Kidney tubule cell (primary cell): ENCODE data around the gene OR2T10.
A peak's percentile ranks its signal among the peaks of the same experiment; 100 is the strongest.
"Not testable (repeated sequence)": the region's sequence is repeated elsewhere in the genome, so short reads cannot be mapped to it uniquely, and the experiment has no call there.

ENCODE experiments used
- DNase-seq: peaks from one replicate; pipeline ENCODE4 v3.0.0-alpha.2; 2018; ENCODE audit warnings: low spot score

The OR2T10 gene

DNA sequence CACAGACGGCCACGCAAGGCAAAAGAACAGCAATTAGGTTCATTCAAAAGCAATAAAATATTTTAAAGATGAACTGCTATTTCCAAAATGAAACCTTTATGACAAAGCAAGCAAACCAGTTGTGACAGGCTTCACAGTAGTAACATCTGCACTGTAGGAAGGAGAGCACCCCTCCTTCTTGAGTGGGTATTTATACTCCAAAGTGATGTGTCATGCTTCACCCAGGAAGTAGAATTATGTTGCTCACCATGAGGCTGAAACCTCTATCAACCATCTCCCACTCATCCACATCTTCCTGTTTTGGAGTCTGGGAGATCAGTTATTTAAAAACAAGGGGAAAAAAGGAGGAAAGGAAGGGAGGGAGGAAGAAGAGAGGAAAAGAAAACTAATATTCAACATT lies 885 bp downstream of the OR2T10 start:
- DNase-seq: peak; percentile 54

GRCh38 chr1:248593226-248593625 lies 4.3 kb downstream of the OR2T10 start:
- no peak for DNase-seq

DNA sequence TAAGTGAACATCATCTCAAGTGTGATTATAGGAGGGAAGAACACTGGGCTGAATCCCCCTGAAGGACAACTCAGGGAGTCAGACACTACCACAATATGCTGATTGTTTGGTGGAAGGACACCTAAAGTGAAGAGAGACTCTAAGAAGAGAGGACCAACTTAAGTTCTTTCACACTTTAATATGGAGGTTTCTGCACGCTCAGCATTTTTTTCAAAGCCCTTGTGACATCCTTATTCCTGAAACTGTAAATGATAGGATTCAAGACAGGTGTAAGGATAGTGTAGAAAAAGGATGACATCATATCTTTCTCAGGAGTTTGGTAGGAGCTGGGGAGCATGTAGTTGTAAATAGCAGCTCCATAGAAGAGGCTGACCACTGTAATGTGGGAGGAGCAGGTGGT lies 4.8 kb downstream of the OR2T10 start:
- DNase-seq: no peak

- DNase-seq: no peak
These were observed 7.4 kb downstream of the OR2T10 start for GRCh38 chr1:248590055-248590454.

GRCh38 chr1:248589334-248589733 lies 8.2 kb downstream of the OR2T10 start:
- DNase-seq: no peak

GRCh38 chr1:248585266-248585665 lies 12.2 kb downstream of the OR2T10 start:
- DNase-seq: peak; percentile 11

DNA sequence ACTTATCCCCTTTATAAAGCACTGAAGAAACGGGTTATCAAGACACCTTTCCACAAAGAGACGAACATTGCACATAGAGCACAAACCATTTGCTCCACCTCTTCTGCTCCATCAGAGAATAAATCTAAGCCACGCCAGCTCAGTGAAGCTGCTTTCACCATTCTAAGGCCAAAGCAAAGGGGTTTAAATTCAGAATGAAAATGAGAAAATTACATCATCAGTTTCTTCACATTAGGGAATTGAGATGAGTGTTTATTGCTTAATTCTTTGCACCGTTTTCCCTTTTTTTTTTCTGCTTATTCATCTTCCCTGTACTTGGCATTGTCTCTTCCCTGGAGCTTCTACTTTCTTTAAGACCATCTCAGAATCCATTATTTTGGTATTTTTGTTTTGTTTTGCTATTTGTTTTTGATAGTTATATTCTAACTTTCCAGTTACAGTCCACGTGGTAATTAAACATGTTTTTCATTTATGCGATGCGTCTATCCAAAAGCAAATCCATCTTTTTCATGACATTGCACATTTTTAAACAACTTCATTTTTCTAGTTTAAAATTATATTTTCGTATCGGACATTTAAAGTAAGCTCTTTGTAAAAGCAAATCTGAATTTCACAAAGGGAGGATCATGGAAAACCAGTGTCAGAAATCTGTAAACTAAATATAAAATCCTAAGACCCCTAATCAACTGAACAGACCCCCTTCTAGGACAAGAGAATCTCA lies 21.1 kb downstream of the OR2T10 start:
- DNase-seq: no peak

GRCh38 chr1:248574657-248575056 lies 22.8 kb downstream of the OR2T10 start, which contains the start of gene OR2T34:
Gene OR2T34 (minus strand): TSS chr1:248574757. CDS start chr1:248574757, 0 bp downstream.
- DNase-seq: not testable (repeated sequence)

DNA sequence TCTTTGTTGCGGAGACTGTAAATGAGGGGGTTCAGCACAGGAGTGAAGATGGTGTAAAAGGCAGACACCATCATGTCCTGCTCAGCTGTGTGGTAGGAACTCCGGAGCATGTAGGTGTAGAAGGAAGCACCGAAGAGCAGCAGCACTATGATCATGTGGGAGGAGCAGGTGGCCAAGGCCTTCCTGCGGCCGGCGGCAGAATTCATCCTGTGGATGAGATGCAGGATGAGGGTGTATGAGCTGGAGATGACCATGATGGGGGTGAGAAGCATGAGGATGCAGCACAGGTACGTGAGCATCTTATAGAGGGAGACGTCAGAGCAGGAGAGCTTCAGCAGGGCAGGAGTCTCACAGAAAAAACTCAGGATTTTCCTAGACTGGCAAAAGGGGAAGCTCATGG lies 23.6 kb downstream of the OR2T10 start:
- not testable (repeated sequence) for DNase-seq

DNA sequence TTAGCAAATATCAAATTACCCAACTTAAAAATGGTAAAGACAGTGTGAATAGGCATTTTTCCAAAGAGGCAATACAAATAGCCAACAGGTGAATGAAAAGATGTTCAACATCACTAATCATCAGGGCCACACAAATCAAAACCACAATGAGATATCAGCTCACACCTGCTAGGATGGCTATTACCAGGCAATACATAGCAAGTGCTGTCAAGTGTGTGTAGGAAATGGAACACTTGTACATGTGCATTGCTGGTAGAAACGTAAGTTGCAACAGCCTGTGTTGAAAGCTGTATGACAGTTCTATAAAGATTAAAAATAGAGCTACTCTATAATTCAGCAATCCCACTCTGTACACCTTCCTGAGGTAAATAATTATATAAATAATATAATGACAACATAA lies 25.5 kb downstream of the OR2T10 start:
- DNase-seq: not testable (repeated sequence)

DNA sequence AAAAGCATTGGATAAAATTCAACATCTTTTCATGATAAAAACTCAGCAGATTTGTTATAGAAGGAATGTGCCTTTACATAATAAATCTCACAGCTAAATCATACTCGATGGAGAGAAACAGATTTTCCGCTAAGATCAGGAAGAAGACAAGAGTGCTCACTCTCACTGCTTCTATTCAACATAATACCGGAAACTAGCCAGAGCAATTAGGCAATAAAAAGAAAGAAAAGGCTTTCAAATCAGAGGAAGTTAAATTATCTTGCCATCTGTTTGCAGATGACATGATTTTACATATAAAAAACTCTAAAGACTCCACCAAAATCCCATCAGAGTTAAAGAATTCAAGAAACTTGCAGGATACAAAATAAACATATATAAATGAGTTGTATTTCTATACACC lies 26.7 kb downstream of the OR2T10 start:
- DNase-seq: not testable (repeated sequence)

DNA sequence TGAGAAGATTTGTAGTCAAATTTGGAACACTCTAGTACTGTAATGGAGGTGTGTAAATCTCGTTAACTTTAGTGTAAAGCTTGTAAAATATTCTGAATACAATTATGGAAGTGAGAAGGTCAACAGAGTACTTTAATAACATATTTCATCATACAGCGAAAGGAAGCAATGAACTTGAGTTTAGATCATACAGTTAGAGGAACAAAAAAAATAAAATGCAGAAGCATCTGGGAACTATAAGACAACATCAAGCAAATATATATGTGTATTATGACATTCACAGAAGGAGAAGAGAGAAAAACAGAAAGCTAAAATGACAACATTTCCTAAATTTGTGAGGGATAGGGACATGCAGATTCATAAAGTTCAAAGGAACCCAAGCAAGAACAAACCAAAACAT lies 28.5 kb downstream of the OR2T10 start:
- DNase-seq: not testable (repeated sequence)

DNA sequence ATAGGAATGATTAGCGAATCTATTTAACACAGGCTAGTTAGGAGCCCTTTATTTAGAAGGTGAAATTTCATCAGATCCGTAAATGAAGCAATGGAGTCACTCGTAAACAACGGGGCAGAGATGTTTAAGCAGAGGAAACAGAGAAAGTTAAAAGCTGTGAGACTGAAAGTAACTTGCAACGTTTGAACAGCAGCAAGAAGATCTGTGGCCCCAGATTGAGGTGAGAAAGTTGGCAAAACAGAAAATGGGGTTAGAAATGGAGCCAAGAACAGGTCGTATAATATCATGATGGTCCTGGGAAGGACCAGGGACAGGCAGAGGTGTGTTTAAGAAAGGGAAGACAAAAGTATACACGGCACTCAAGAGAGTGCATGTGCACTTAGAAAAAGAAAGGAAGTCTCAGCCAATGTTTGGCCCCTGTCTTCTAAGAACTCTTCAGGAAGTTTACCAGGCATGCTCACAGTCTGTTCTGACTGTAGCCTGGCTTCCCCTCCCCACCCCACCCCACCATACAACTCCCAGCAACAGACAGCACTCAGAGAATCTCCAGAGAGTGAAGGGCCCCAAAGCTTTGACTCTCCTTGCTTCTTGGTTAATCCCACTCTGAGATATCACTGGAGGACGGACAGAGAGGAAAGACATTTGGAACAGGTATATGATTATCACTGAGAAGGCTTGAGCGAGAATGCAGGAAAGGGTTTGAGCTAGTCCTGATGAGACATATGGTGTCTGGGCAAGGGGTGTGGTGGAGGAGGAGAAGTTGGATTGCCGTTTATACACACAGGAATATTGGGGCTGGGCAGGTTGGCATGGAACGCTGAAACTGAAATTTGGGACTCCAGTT lies 31.7 kb downstream of the OR2T10 start:
- DNase-seq: not testable (repeated sequence)

GRCh38 chr1:248562672-248563071 lies 34.8 kb downstream of the OR2T10 start, which contains the start of gene OR2T29:
Gene OR2T29 (minus strand): TSS chr1:248562772. CDS start chr1:248559491, 3,281 bp downstream.
- not testable (repeated sequence) for DNase-seq

DNA sequence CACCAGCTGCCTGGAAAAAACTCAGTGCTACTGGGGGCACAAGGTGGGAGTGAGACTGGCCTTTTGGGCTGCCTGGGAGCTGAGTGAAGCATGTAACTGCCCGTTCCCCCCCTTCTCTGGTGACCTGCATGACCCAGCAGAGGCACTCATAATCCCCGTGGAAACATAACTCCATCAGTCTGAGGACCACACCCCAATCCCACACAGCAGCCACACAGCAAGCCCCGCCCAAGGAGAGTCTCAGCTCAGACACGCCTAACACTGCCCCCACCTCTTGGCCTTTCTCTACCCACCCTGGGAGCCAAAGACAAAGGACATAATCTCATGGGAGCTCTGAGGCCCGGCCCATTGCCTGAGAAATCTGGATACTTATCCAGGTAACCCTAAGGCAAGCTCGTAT lies 46.5 kb downstream of the OR2T10 start:
- DNase-seq: not testable (repeated sequence)

GRCh38 chr1:248547383-248547782 lies 50.1 kb downstream of the OR2T10 start:
- DNase-seq: not testable (repeated sequence)
